C4-2B (cell line): Measurements from ENCODE around the gene CD226.
"Not testable (repeated sequence)": the region's sequence is repeated elsewhere in the genome, so short reads cannot be mapped to it uniquely, and the experiment has no call there.

Experiments
- H3K27ac ChIP-seq: fragments of 450-650 bp; 2 replicates; pipeline ENCODE4 v1.5.1; 2017
- CTCF ChIP-seq: fragments of 450-650 bp; conservative IDR thresholded peaks from 2 replicates; pipeline ENCODE4 v1.5.1; 2017; ENCODE audit warnings: mild to moderate bottlenecking
- ZFX ChIP-seq: fragments of 450-650 bp; IDR thresholded peaks from 2 replicates; pipeline ENCODE4 v1.6.1; 2017

The CD226 gene

DNA sequence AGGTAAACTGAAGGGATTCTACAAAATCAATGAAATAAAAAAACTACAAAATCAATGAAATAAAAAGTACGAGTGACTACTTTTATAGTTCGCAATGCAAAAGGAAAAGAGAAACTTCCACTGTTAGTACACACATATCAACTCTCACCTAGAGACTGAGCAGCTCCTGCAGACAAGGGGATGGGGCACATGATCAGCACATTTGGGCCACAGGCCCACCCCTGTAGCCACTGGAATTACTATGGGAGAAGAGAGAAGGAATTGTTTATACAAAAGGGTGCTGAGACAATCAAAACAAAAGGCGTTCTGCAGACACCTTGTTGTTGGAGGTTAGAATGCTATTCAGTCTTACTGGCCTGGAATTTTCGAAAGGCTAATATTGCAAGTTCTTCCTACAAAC, 34.7 kb upstream of the CD226 start:
- TF ChIP-seq CTCF (no peak), ZFX (no peak)
- no peak overlapping the region for H3K27ac ChIP-seq

- TF ChIP-seq CTCF (no peak), ZFX (no peak)
- H3K27ac ChIP-seq, result no peak overlapping the region
Observed at GRCh38 chr18:69981948-69982347, 34.3 kb upstream of the CD226 start.

- TF ChIP-seq ZFX, result no peak
- TF ChIP-seq CTCF, result no peak
- H3K27ac ChIP-seq, result no peak overlapping the region
Observed at GRCh38 chr18:69980982-69981804, 33.5 kb upstream of the CD226 start.

- H3K27ac ChIP-seq, result no peak overlapping the region
- TF ChIP-seq CTCF (no peak), ZFX (no peak)
Observed at GRCh38 chr18:69980509-69980908, 32.8 kb upstream of the CD226 start.

DNA sequence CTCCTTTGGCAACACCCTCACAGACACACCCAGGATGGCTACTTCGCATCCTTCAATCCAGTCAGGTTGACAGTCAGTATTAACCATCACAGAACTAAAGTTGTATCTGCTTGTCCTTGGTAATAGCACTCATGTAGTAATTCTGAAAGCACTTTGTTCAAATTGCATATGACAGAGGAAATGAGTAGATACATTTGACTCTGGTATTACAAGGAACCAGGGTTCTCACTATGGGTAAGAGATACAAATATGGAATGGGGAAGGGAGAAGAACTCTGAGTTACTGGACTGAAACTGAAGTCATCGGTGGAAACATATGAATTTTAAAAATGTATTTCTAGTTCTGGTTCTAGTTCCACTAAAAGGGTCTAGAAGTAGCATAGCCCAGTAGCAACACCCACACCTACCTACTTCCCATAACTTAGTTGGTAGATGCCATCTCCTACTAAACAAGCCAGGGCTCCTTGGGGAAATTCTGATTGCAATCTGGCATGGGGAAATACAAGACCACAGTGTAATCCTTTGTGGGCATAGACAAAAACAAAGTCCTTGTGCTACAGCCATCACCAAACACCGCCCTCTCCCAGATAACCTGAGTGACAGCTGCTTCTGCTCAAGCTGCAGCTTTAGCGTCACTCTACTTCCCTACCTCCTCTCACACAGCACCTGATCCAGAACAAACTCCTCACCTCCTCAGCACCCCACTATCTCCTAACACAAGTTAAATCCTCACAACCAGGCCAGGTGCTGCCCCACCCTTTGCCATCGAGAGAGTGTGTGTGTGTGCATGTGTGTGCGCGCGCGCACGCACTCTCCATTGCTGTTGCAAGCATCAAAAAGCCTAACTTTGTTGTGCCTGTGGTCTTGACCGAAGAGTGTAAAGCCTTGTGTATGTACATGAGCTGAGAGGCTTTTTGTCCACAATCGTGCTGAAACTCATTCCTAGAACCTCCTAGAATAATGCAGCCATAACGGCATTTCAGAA, 31.4 kb upstream of the CD226 start:
- no peak overlapping the region for H3K27ac ChIP-seq
- TF ChIP-seq ZFX, result no peak
- TF ChIP-seq CTCF, result no peak

GRCh38 chr18:69975294-69975693, 27.6 kb upstream of the CD226 start:
- H3K27ac ChIP-seq, result not testable (repeated sequence)

- TF ChIP-seq CTCF, result no peak
- TF ChIP-seq ZFX, result no peak
- no peak overlapping the region for H3K27ac ChIP-seq
Observed at GRCh38 chr18:69974365-69974764, 26.7 kb upstream of the CD226 start.
